Caco-2 (cell line): Measurements from ENCODE around the gene GNAO1. TPM values are rescaled to one million over a fixed set of nuclear protein-coding genes. Genes with fewer than 3 reads are reported as not detected.

ENCODE experiments used
- BruUV-seq: library from RNA; stranded (reverse); fragments of 400-500 nt; replicated peaks from 2 replicates; lab custom pipeline; 2021; lab: Mats Ljungman, UMichigan
- CTCF ChIA-PET: fragments of 300-600 bp; sonication (Branson Sonifier 250); formaldehyde crosslinking; loops from one replicate; lab custom pipeline; 2022; ENCODE audit warnings: antibody characterized with exemption; lab: Charles Lee
- POLR2A ChIA-PET: fragments of 300-600 bp; sonication (Branson Sonifier 250); formaldehyde crosslinking; loops from one replicate; lab custom pipeline; 2022; ENCODE audit warnings: antibody characterized with exemption; lab: Charles Lee
- DNase-seq, 2 experiments: peaks; one replicate each; pipeline versions ENCODE4 v3.0.0 to v3.0.0-alpha.2; 2020 to 2022
- H3K27me3 ChIP-seq: replicated peaks from 2 replicates; pipeline ENCODE4 v1.6.0; 2011; ENCODE audit warnings: low read length; ENCODE audit not compliant: control insufficient read depth, insufficient read depth
- H3K36me3 ChIP-seq: 2 replicates; pipeline ENCODE4 v1.5.1; 2011; ENCODE audit warnings: low read length; ENCODE audit not compliant: control insufficient read depth, insufficient read depth
- H3K4me1 ChIP-seq: fragments of 250-450 bp; sonication (Bioruptor Pico); 2 replicates; pipeline ENCODE4 v1.5.1; 2020; ENCODE audit warnings: mild to moderate bottlenecking
- H3K4me3 ChIP-seq: 2 replicates; pipeline ENCODE4 v1.5.1; 2011; ENCODE audit warnings: low read depth, mild to moderate bottlenecking, control low read depth, low read length
- H3K9me3 ChIP-seq: fragments of 250-450 bp; sonication (Bioruptor Pico); 2 replicates; pipeline ENCODE4 v1.5.1; 2020; ENCODE audit warnings: mild to moderate bottlenecking, moderate library complexity
- H3K27ac Mint-ChIP-seq: one replicate; pipeline ENCODE4 v1.8.0; 2022; ENCODE audit warnings: mixed read lengths; ENCODE audit not compliant: unreplicated experiment
- H3K27me3 Mint-ChIP-seq: one replicate; pipeline ENCODE4 v1.8.0; 2022; ENCODE audit warnings: mixed read lengths; ENCODE audit not compliant: insufficient read depth, unreplicated experiment
- H3K36me3 Mint-ChIP-seq: one replicate; pipeline ENCODE4 v1.8.0; 2022; ENCODE audit warnings: mild to moderate bottlenecking, mixed read lengths; ENCODE audit not compliant: insufficient read depth, unreplicated experiment
- H3K4me1 Mint-ChIP-seq: one replicate; pipeline ENCODE4 v1.8.0; 2022; ENCODE audit warnings: low read depth, mixed read lengths; ENCODE audit not compliant: unreplicated experiment
- H3K4me3 Mint-ChIP-seq: one replicate; pipeline ENCODE4 v1.8.0; 2022; ENCODE audit warnings: mild to moderate bottlenecking, moderate library complexity, mixed read lengths; ENCODE audit not compliant: unreplicated experiment
- H3K9me3 Mint-ChIP-seq: one replicate; pipeline ENCODE4 v1.8.0; 2022; ENCODE audit warnings: mixed read lengths; ENCODE audit not compliant: unreplicated experiment
- CTCF ChIP-seq, 2 experiments: fragments of 200-600 bp in 1 of 2; IDR thresholded peaks; 1 replicate in 1 of 2; 2 replicates in 1 of 2; pipeline versions ENCODE4 v1.5.1 to v1.8.0; 2011 to 2022; ENCODE audit warnings: antibody characterized with exemption in 1 of 2, control low read depth in 1 of 2, inconsistent platforms in 1 of 2, low read depth in 1 of 2, low read length in 1 of 2, mild to moderate bottlenecking in 1 of 2, moderate library complexity in 1 of 2; ENCODE audit not compliant: insufficient read depth in 1 of 2, severe bottlenecking in 1 of 2, unreplicated experiment in 1 of 2
- intact Hi-C: fragments of 100-400 bp; cut with micrococcal nuclease; formaldehyde crosslinking; loops from one replicate; pipeline ENCODE4 v1.10.0; 2022; ENCODE audit not compliant: unreplicated experiment
- total RNA-seq: library from RNA; stranded (reverse); gene quantifications from 2 replicates; pipeline ENCODE4 v1.2.3, GENCODE V29; 2022

Gene GNAO1
- total RNA-seq, 1 experiment from 2014 or later, result 3.2 TPM

- H3K9me3 Mint-ChIP-seq, result no peaks in the 10 kb centered on the region
- no peaks in the 10 kb centered on the region for H3K27me3 ChIP-seq
- no peaks in the 10 kb centered on the region for H3K36me3 ChIP-seq
- no TSS peak for BruUV-seq
- no peaks in the 10 kb centered on the region for H3K4me1 Mint-ChIP-seq
- H3K36me3 Mint-ChIP-seq, result no peaks in the 10 kb centered on the region
- TF ChIP-seq CTCF (IDR thresholded peaks at IDR 0.05; ENCODE audit: insufficient read depth in 1 of 2, low read depth in 1 of 2, low read length in 1 of 2, severe bottlenecking in 1 of 2, unreplicated experiment in 1 of 2), result no peak
- H3K4me1 ChIP-seq, result peaks cover 5% of the 10 kb centered on the region; the same call in 1 of the 2 replicates
- intact Hi-C loops, result no loop called here
- POLR2A ChIA-PET, result no interaction called here
- no peaks in the 10 kb centered on the region for H3K9me3 ChIP-seq
- H3K4me3 ChIP-seq, result peak overlapping the region; percentile 78
- peaks cover 25% of the 10 kb centered on the region for H3K27me3 Mint-ChIP-seq
- no peak for DNase-seq
- CTCF ChIA-PET, result no interaction called here
- H3K4me3 Mint-ChIP-seq, result peak overlapping the region; percentile 88
- no peak overlapping the region for H3K27ac Mint-ChIP-seq
These were observed 573 bp upstream of the GNAO1 start for GRCh38 chr16:56190677-56191155.

- Histone ChIP-seq H3K4me3 (peak overlapping the region; percentile 78), H3K27me3 (no peaks in the 10 kb centered on the region), H3K4me1 (peaks cover 5% of the 10 kb centered on the region; the same call in 1 of the 2 replicates), H3K36me3 (no peaks in the 10 kb centered on the region), H3K9me3 (no peaks in the 10 kb centered on the region)
- Mint-ChIP-seq H3K36me3 (no peaks in the 10 kb centered on the region), H3K4me3 (peak overlapping the region; percentile 88), H3K4me1 (no peaks in the 10 kb centered on the region), H3K27me3 (peaks cover 27% of the 10 kb centered on the region), H3K9me3 (no peaks in the 10 kb centered on the region), H3K27ac (no peak overlapping the region)
- no peak for DNase-seq
- intact Hi-C loops, result no loop called here
- TF ChIP-seq CTCF (IDR thresholded peaks at IDR 0.05; ENCODE audit: insufficient read depth in 1 of 2, low read depth in 1 of 2, low read length in 1 of 2, severe bottlenecking in 1 of 2, unreplicated experiment in 1 of 2), result no peak
- POLR2A ChIA-PET, result interaction anchor here (0.6 kb wide), 1 partner anchor 17 kb away, joined by 3 read pairs; no protein-coding TSS in a partner anchor
- CTCF ChIA-PET, result interaction anchor here (0.6 kb wide), 2 partner anchors 54 to 126 kb away, joined by 3 to 5 read pairs; no protein-coding TSS in a partner anchor
- no TSS peak for BruUV-seq
These were observed 746 bp downstream of the GNAO1 start for GRCh38 chr16:56191835-56192634.

GRCh38 chr16:56192635-56192945 is 1.3 kb downstream of the GNAO1 start:
- intact Hi-C loops, result no loop called here
- BruUV-seq, result no TSS peak
- no peak for TF ChIP-seq CTCF (IDR thresholded peaks at IDR 0.05; ENCODE audit: insufficient read depth in 1 of 2, low read depth in 1 of 2, low read length in 1 of 2, severe bottlenecking in 1 of 2, unreplicated experiment in 1 of 2)
- Histone ChIP-seq H3K4me3 (no peak overlapping the region), H3K4me1 (peaks cover 5% of the 10 kb centered on the region; the same call in 1 of the 2 replicates), H3K36me3 (no peaks in the 10 kb centered on the region), H3K27me3 (no peaks in the 10 kb centered on the region), H3K9me3 (no peaks in the 10 kb centered on the region)
- Mint-ChIP-seq H3K27ac (no peak overlapping the region), H3K9me3 (no peaks in the 10 kb centered on the region), H3K4me3 (peak overlapping the region; percentile 88), H3K4me1 (no peaks in the 10 kb centered on the region), H3K27me3 (peaks cover 32% of the 10 kb centered on the region), H3K36me3 (no peaks in the 10 kb centered on the region)
- ChIA-PET CTCF (interaction anchor here (0.6 kb wide), 1 partner anchor 125 kb away, joined by 5 read pairs; no protein-coding TSS in a partner anchor), POLR2A (interaction anchor here (0.6 kb wide), 1 partner anchor 16 kb away, joined by 3 read pairs; no protein-coding TSS in a partner anchor)
- DNase-seq, result no peak
